ENCODE results near the gene CLMN.

Gene CLMN

GRCh38 chr14:95318399-95319311 lies 1.1 kb downstream of the CLMN start:
- DNase-seq, result no peak

DNA sequence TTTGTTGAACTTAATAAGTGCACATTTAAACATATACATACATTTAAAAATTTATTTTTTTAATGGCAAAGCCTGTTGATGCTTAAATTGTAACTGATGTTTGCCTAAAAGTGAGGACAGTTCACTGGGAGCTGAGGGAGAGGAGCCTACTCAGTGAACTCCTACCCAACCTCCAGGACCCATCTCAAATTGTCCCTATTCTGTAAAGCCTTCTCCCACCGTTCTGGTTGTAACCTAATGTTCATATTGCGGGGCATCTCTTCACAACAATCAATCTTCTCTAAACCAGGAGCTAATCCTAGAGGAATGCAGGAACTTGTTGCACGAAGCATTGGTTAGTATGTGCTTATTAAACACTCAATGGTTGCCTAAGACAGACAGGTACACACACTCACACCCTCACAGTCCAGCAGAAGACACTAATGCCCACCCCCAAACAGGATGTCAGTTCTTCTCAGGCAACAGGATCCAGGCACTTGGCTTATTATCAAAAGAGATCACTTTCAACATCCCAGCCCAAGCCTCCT lies 1.8 kb downstream of the CLMN start:
- DNase-seq, result no peak

DNA sequence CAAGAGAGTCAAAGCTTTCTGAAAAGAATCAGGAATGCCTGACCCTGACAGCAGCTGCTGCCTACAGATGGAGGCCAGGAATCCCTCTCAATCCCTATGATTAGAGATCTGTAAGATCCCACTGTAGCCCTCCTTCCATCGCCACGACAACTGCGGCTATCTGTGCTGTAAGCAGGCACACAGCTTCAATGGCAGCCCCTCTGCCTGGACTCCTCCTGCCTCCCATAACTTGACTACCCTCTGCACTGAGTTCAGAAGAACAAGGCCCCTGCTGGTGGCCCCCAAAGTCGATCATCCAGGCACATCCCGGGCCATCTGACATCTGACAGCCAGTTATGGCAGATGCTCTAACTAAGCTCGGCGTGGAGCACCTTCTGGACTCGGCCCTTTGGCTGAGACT lies 2.9 kb downstream of the CLMN start:
- DNase-seq, result no peak

- no peak for DNase-seq
Observed at GRCh38 chr14:95315579-95315978, 4.1 kb downstream of the CLMN start.

GRCh38 chr14:95315156-95315555 lies 4.6 kb downstream of the CLMN start:
- DNase-seq, result no peak

- no peak for DNase-seq
Observed at GRCh38 chr14:95314609-95315008, 5.1 kb downstream of the CLMN start.

DNA sequence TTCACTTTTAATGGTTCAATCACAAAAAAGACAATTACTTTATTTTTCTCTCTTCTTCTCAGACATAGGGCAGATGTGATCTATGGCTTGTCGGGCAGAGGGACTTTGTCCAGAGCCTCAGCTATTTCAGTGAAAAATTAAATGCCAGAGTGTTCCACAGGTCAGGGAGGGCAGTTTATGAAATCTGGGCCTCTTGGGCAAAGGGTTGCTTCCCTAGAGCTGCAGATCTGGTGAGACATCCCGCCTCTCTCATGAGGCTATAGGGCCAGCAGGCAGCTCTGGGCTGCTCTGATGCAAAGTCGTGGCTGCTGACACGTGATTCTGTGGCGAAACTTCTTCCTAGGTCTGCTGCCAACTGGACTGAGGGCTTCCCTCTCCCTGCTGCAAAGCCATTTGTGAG lies 6.0 kb downstream of the CLMN start:
- DNase-seq, result no peak

DNA sequence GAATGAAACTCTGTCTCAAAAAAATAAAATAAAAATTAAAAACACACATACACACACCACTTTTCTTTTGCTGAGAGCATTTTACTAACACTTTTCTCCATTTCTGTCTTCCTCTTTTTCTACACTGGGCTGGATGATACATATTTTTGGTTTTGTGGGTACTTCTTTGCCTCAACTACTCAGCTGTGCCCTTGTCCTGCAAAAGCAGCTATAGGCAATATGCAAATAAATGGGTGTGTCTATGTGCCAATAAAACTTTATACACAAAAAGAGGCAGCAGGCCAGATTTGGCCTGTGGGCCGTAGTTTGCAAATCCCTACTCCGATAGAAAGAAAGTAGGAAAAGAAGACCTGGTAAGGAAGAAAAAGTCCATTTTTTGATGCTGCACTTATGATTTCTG lies 6.5 kb downstream of the CLMN start:
- DNase-seq, result no peak

GRCh38 chr14:95312311-95312710 lies 7.4 kb downstream of the CLMN start:
- no peak for DNase-seq

GRCh38 chr14:95311752-95312151 lies 8.0 kb downstream of the CLMN start:
- DNase-seq, result no peak

- DNase-seq, result no peak
Observed at GRCh38 chr14:95310635-95311380, 8.9 kb downstream of the CLMN start.

- DNase-seq, result no peak
Observed at GRCh38 chr14:95309261-95310051, 10.3 kb downstream of the CLMN start.

- no peak for DNase-seq
Observed at GRCh38 chr14:95308073-95308472, 11.6 kb downstream of the CLMN start.

DNA sequence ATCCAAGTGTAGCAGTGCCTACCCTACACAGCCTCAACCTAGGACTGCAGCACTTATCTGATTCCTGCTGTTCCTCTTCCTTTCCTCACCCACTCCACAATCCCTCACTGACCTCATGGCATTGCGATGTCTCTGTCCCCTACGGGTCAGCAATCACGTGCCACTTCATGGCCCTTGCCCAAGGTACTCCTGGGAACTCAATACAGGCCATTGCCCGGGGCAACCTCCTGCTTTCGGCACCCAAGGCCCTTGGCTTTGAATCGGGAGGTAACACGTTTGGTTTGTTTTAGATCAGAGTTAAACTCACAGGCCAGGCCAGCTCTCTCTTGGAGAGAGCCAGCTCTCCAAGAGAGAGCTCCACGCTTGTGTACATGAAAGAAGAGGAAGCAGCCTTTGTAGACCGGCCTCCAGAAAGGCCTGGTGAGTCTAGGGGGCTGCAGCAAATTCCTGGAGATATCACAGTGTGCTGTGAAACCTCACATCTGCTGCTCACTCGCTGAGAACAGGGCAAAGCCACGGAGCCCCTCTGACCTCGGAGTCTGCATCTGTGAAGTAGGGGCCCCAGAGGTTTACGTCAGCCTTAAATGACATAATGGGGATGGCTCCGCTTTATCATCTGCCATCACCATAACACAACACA lies 12.2 kb downstream of the CLMN start:
- DNase-seq, result no peak

GRCh38 chr14:95305940-95306339 lies 13.8 kb downstream of the CLMN start:
- no peak for DNase-seq

- no peak for DNase-seq
Observed at GRCh38 chr14:95305145-95305544, 14.6 kb downstream of the CLMN start.

DNA sequence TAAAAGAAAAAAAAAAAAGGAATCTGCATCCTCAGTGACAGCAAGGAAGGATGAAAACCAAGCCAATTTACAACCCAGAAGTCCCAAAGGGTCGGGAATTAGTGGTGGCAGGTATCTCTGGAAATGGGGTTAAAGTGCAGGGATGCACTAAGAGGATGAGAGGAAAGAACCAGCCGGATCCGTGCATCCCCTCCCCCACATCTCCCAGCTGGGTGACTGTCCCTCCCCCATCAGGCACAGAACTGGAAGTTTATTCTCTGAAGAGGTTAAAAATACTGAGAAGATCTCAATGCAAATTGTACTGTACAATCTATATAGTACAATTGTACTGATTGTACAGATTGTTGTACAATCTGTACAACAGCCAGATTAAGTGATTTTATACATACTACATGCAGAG lies 15.4 kb downstream of the CLMN start:
- DNase-seq, result no peak

GRCh38 chr14:95303552-95303951 lies 16.2 kb downstream of the CLMN start:
- DNase-seq, result peak; percentile 57

DNA sequence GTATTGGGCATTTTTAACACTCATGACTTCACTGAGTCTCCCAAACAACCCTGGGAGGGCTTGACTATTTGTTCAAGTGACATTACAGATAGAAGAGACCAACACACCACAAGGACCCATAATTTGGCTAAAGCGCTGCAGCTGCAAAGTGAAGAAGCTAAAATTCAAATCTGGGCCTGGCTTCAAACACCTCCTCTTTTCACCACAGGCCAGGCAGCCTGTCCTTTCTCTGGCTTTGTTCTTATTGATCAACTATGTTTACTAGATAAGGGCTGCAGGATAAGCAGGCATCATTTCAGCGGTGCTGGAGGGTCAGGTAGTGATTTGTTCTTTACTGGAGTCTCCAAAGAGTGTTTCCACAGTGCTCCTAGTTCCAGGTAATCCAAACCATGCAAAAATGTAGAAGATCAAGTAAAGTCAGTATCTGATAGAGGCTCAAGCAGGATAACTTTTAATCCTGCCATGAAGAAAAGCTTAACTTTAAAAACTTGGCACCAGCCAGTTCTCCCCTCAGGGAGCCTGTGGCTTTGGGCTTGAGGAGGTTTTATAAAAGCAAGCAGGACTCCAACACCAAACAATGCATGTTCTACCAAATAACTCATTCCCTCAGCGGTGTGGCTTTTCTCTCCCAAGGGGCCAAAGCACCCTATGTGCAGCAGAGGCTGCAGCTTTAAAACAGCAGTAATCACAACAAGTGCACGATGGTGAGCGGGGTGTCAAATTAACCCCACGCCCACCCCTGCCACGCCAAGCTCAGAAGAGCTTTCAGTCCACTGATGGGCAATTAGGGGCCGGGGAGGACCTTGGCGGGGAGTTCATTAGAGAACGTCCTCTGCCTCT lies 16.8 kb downstream of the CLMN start:
- no peak for DNase-seq

GRCh38 chr14:95301527-95302187 lies 18.1 kb downstream of the CLMN start:
- DNase-seq, result no peak

Data from NCI-H2171 (cell line).